Cardiac fibroblast (primary cell): ENCODE measurements around the gene PLAAT3.
A peak's percentile ranks its signal among the peaks of the same experiment; 100 is the strongest.

ENCODE experiments used
- DNase-seq, 2 donors: peaks; one replicate each; pipeline versions ENCODE4 v3.0.0 to v3.0.0-alpha.2; 2010; ENCODE audit warnings: low read depth in 2 of 2
- H3K4me3 ChIP-seq, 2 donors: replicated peaks in 1 of 2; 1 replicate in 1 of 2; 2 replicates in 1 of 2; pipeline ENCODE4 v1.5.1; 2011; ENCODE audit warnings: low read depth in 2 of 2, low read length in 2 of 2, mild to moderate bottlenecking in 2 of 2, moderate library complexity in 1 of 2
- CTCF ChIP-seq: IDR thresholded peaks from one replicate; pipeline ENCODE4 v1.5.1; 2011; ENCODE audit warnings: low read depth, mild to moderate bottlenecking, low read length, inconsistent platforms

The PLAAT3 gene

GRCh38 chr11:63558459-63559157 is 55.6 kb downstream of the PLAAT3 start:
- DNase-seq: no peak
- TF ChIP-seq CTCF: no peak
- no peak overlapping the region for H3K4me3 ChIP-seq

- no peak for TF ChIP-seq CTCF
- no peak overlapping the region for H3K4me3 ChIP-seq
- no peak for DNase-seq
Observed at GRCh38 chr11:63557570-63557969, 56.7 kb downstream of the PLAAT3 start.

- no peak for DNase-seq
- TF ChIP-seq CTCF: no peak
- H3K4me3 ChIP-seq: no peak overlapping the region
Observed at GRCh38 chr11:63556404-63557013, 57.7 kb downstream of the PLAAT3 start.

GRCh38 chr11:63554877-63555223 is 59.4 kb downstream of the PLAAT3 start:
- H3K4me3 ChIP-seq: no peak overlapping the region
- DNase-seq: no peak
- TF ChIP-seq CTCF: no peak

GRCh38 chr11:63553759-63554158 is 60.5 kb downstream of the PLAAT3 start:
- no peak overlapping the region for H3K4me3 ChIP-seq
- TF ChIP-seq CTCF: no peak
- peak in 1 of 2 donors; percentile 54 for DNase-seq

GRCh38 chr11:63552921-63553320 is 61.3 kb downstream of the PLAAT3 start:
- H3K4me3 ChIP-seq: no peak overlapping the region
- DNase-seq: no peak
- TF ChIP-seq CTCF: no peak
